Measurements from ENCODE around the gene CACNA1B. TPM values are rescaled to one million over a fixed set of nuclear protein-coding genes. Genes with fewer than 3 reads are reported as not detected.
A peak's percentile ranks its signal among the peaks of the same experiment; 100 is the strongest.
"Not testable (repeated sequence)": the region's sequence is repeated elsewhere in the genome, so short reads cannot be mapped to it uniquely, and the experiment has no call there.

CACNA1B gene
- total RNA-seq, 1 experiment from 2014 or later, result 7.8 TPM

DNA sequence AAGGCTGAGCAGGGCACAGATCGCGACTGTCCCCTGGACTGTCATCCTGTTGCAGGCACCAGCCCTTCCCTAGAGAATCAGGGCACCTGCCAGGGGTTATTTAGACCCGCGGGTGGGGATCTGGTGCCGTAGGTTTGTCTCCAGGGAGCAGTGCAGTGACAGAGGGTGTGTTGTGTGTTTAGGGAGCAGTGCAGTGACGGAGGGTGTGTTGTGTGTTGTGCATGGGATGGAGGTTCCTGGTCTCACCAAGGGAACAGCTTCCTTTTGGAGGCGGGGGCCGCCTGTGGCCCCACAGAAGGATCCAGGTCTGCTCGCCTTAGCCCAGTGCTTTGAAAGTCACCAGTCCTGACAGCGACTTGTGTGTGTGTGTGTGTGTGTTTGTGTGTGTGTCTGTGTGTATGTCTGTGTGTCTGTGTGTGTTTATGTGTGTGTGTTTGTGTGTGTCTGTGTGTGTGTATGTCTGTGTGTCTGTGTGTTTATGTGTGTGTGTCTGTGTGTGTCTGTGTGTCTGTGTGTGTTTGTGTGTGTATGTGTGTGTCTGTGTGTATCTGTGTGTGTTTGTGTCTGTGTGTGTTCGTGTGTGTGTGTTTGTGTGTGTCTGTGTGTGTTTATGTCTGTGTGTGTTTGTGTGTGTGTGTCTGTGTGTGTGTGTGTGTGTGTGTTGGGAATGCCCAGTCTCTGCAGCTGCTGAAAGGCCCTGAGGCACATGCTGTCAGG lies 265.1 kb downstream of the CACNA1B start:
- not testable (repeated sequence) for H3K4me1 ChIP-seq (ENCODE audit: insufficient read depth, low read length); H2BK5ac ChIP-seq (ENCODE audit: insufficient read length, low read length); H2BK120ac ChIP-seq (ENCODE audit: low read depth, low read length, poor library complexity, severe bottlenecking); H4K5ac ChIP-seq (ENCODE audit: insufficient read length, low read depth, low read length); H3K4me1 Mint-ChIP-seq; H3K36me3 Mint-ChIP-seq (ENCODE audit: insufficient read depth in 1 of 3, low read depth in 3 of 3); H3K56ac ChIP-seq (ENCODE audit: insufficient read length, low read depth, low read length); H2AK5ac ChIP-seq (ENCODE audit: insufficient read length, low read length); H3K23ac ChIP-seq (ENCODE audit: insufficient read length, low read depth, low read length); H3K27me3 Mint-ChIP-seq (ENCODE audit: low read depth); H2BK15ac ChIP-seq (ENCODE audit: low read depth, low read length); H3K9me3 ChIP-seq (ENCODE audit: control insufficient read depth, low read depth, low read length); H3K27me3 ChIP-seq (ENCODE audit: insufficient read depth, low read length); DNase-seq; H3K9ac ChIP-seq (ENCODE audit: extremely low read depth, insufficient read length, low read length); H3K23me2 ChIP-seq (ENCODE audit: insufficient read length, low read depth, low read length, poor library complexity, severe bottlenecking); H4K8ac ChIP-seq (replicated peaks; ENCODE audit: insufficient read length, low read depth, low read length); H2AFZ ChIP-seq (ENCODE audit: low read length); H2BK20ac ChIP-seq (ENCODE audit: low read depth, low read length, poor library complexity, severe bottlenecking); H4K91ac ChIP-seq (ENCODE audit: insufficient read length, low read depth, low read length); H3K79me1 ChIP-seq (ENCODE audit: insufficient read depth, low read depth, low read length, poor library complexity, severe bottlenecking); H3K18ac ChIP-seq (ENCODE audit: insufficient read length, low read depth, low read length); H3K27ac Mint-ChIP-seq; H3K4me2 ChIP-seq (ENCODE audit: insufficient read depth, insufficient read length, low read length); H2BK12ac ChIP-seq (ENCODE audit: insufficient read length, low read depth, low read length); H3K27ac ChIP-seq (ENCODE audit: insufficient read length, low read depth, low read length); H4K20me1 ChIP-seq (ENCODE audit: control insufficient read depth, insufficient read depth, insufficient read length); H3K4ac ChIP-seq (ENCODE audit: low read depth, low read length); H3K14ac ChIP-seq (ENCODE audit: insufficient read depth, low read length); H3T11ph ChIP-seq (ENCODE audit: low read length); H3K79me2 ChIP-seq (ENCODE audit: insufficient read depth, low read length)
- Mint-ChIP-seq H3K4me3 (peak overlapping the region in 1 of 2 experiments; percentile 8; a peak in 1 of 5 replicates), H3K9me3 (peaks cover 18 to 38% of the 10 kb centered on the region in 2 experiments)
- no CpG with 5 or more reads among the region's 11 CpGs for WGBS (ENCODE audit: extremely low coverage, insufficient read length, low lambda C conversion rate)

- Mint-ChIP-seq H3K9me3 (peaks cover 18 to 40% of the 10 kb centered on the region in 2 experiments), H3K27me3 (ENCODE audit: low read depth) (peaks cover 15% of the 10 kb centered on the region)
- no CpG with 5 or more reads among the region's 7 CpGs for WGBS (ENCODE audit: extremely low coverage, insufficient read length, low lambda C conversion rate)
- not testable (repeated sequence) for H3K27ac Mint-ChIP-seq; H3K27ac ChIP-seq (ENCODE audit: insufficient read length, low read depth, low read length); H4K8ac ChIP-seq (replicated peaks; ENCODE audit: insufficient read length, low read depth, low read length); H3K9ac ChIP-seq (ENCODE audit: extremely low read depth, insufficient read length, low read length); H3T11ph ChIP-seq (ENCODE audit: low read length); H3K79me1 ChIP-seq (ENCODE audit: insufficient read depth, low read depth, low read length, poor library complexity, severe bottlenecking); H3K79me2 ChIP-seq (ENCODE audit: insufficient read depth, low read length); H3K4me1 Mint-ChIP-seq; H4K20me1 ChIP-seq (ENCODE audit: control insufficient read depth, insufficient read depth, insufficient read length); H2AK5ac ChIP-seq (ENCODE audit: insufficient read length, low read length); H3K23ac ChIP-seq (ENCODE audit: insufficient read length, low read depth, low read length); H3K27me3 ChIP-seq (ENCODE audit: insufficient read depth, low read length); H3K4ac ChIP-seq (ENCODE audit: low read depth, low read length); H4K91ac ChIP-seq (ENCODE audit: insufficient read length, low read depth, low read length); H3K4me2 ChIP-seq (ENCODE audit: insufficient read depth, insufficient read length, low read length); H2BK15ac ChIP-seq (ENCODE audit: low read depth, low read length); H3K23me2 ChIP-seq (ENCODE audit: insufficient read length, low read depth, low read length, poor library complexity, severe bottlenecking); H3K18ac ChIP-seq (ENCODE audit: insufficient read length, low read depth, low read length); H3K36me3 Mint-ChIP-seq (ENCODE audit: insufficient read depth in 1 of 3, low read depth in 3 of 3); H4K5ac ChIP-seq (ENCODE audit: insufficient read length, low read depth, low read length); H3K56ac ChIP-seq (ENCODE audit: insufficient read length, low read depth, low read length); H3K4me1 ChIP-seq (ENCODE audit: insufficient read depth, low read length); H2BK120ac ChIP-seq (ENCODE audit: low read depth, low read length, poor library complexity, severe bottlenecking); H3K9me3 ChIP-seq (ENCODE audit: control insufficient read depth, low read depth, low read length); H2BK20ac ChIP-seq (ENCODE audit: low read depth, low read length, poor library complexity, severe bottlenecking); H3K14ac ChIP-seq (ENCODE audit: insufficient read depth, low read length); DNase-seq; H2BK5ac ChIP-seq (ENCODE audit: insufficient read length, low read length); H2BK12ac ChIP-seq (ENCODE audit: insufficient read length, low read depth, low read length); H2AFZ ChIP-seq (ENCODE audit: low read length); H3K4me3 Mint-ChIP-seq
Observed at GRCh38 chr9:138143491-138143890, 265.9 kb downstream of the CACNA1B start.
